ACC112 (cell line): Measurements from ENCODE around the gene RNF166.

Experiments
- H2AFZ ChIP-seq: fragments of 200-600 bp; sonication (generic); one replicate; pipeline ENCODE4 v1.6.0; 2017; ENCODE audit warnings: antibody characterized with exemption, low read length; ENCODE audit not compliant: unreplicated experiment
- H3K27ac ChIP-seq: fragments of 200-600 bp; sonication (generic); 2 replicates; pipeline ENCODE4 v1.5.1; 2014; ENCODE audit warnings: low read depth, mild to moderate bottlenecking, antibody characterized with exemption, low read length, moderate library complexity
- H3K27me3 ChIP-seq: fragments of 200-600 bp; sonication (generic); 2 replicates; pipeline ENCODE4 v1.6.1; 2014; ENCODE audit warnings: mild to moderate bottlenecking, antibody characterized with exemption, low read length, moderate library complexity, mixed read lengths; ENCODE audit not compliant: insufficient read depth
- H3K36me3 ChIP-seq: fragments of 200-600 bp; sonication (generic); 2 replicates; pipeline ENCODE4 v1.6.1; 2016; ENCODE audit warnings: mild to moderate bottlenecking, antibody characterized with exemption, low read length, moderate library complexity, mixed read lengths; ENCODE audit not compliant: insufficient read depth
- H3K4me1 ChIP-seq: fragments of 200-600 bp; sonication (generic); one replicate; pipeline ENCODE4 v1.6.1; 2016; ENCODE audit warnings: low read length, mixed read lengths; ENCODE audit not compliant: insufficient read depth, unreplicated experiment, control insufficient read depth
- H3K4me3 ChIP-seq: fragments of 200-600 bp; sonication (generic); 2 replicates; pipeline ENCODE4 v1.5.1; 2014; ENCODE audit warnings: mild to moderate bottlenecking, low read depth, low read length
- H3K79me2 ChIP-seq: fragments of 200-600 bp; sonication (generic); one replicate; pipeline ENCODE4 v1.6.0; 2016; ENCODE audit warnings: low read length; ENCODE audit not compliant: control insufficient read depth, unreplicated experiment, insufficient read depth

The RNF166 gene

GRCh38 chr16:88665570-88665969 lies 40.6 kb downstream of the RNF166 start:
- Histone ChIP-seq H3K27ac (no peak overlapping the region), H3K4me1 (peaks cover 4% of the 10 kb centered on the region), H3K4me3 (no peak overlapping the region), H2AFZ (no peak overlapping the region), H3K36me3 (no peaks in the 10 kb centered on the region), H3K79me2 (peaks cover 5% of the 10 kb centered on the region), H3K27me3 (no peaks in the 10 kb centered on the region)

DNA sequence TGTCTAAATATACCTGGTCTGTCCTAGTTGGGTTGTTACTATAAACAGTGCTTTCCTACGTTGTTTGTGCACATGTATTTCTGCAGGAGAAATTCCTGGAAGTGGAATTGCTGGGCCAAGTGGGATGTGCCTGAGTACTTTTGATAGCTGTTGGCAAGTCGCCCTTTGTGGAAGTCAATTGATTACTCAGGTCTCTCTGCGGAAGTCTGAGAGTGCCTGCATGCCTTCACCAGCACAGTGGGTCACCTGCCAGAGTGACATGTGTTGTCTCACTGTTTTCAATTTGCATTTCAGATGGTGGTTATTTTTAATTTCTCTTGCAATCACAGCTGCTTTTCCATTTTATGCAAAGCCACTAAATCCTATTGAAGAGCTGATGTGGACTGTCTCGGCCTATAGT lies 41.1 kb downstream of the RNF166 start:
- H3K4me1 ChIP-seq, result peaks cover 4% of the 10 kb centered on the region
- H3K27me3 ChIP-seq, result no peaks in the 10 kb centered on the region
- peaks cover 5% of the 10 kb centered on the region for H3K79me2 ChIP-seq
- H3K36me3 ChIP-seq, result no peaks in the 10 kb centered on the region
- no peak overlapping the region for H2AFZ ChIP-seq
- H3K4me3 ChIP-seq, result no peak overlapping the region
- no peak overlapping the region for H3K27ac ChIP-seq

DNA sequence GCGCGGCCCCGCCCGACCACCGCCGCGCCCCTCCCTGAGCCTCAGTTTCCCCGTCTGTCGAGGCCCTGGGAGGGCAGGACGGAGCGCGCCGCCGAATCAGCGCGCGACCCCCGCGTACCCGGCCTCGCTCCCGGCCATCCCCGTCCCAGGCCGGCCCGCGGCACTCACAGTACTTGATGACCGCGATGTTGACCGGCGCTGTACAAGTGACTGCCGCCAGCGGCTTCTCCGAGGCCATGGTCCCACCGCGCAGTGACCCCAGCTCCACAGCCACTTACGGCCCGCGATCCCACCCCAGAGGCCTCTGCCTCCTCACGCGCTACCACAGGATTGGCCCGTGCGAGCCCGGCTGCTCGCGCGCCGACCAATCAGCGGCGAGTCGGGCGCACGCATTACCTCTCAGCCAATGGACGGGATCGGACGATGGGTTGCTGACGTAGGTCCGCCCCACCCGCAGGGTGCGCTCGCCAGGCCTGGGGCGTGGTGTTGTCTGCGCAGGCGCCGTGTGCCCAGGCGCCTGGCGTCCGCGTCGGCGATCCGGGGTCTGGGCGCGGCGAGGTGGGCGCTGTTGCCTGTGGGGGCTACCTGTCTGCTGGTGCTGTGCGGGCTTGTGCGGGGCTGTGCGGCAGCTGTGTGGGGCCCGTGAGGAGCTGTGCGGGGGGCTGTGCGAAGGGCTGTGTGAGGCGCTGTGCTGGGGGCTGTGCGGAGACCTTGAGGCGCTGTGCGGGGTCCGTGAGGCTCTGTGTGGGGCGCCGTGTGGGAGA lies 43.2 kb downstream of the RNF166 start, which contains the start of gene MVD:
MVD (minus strand) TSS at position 249 of the 764 bp plus-strand sequence; CDS start at position 238, 11 bp downstream.
- Histone ChIP-seq H3K4me1 (peaks cover 4% of the 10 kb centered on the region), H3K27ac (peak within 1 kb of the TSS; percentile 19; the same call in 1 of the 2 replicates), H2AFZ (peak within 1 kb of the TSS; percentile 62), H3K36me3 (no peaks in the 10 kb centered on the region), H3K27me3 (no peaks in the 10 kb centered on the region), H3K79me2 (peaks cover 5% of the 10 kb centered on the region), H3K4me3 (peak within 1 kb of the TSS; percentile 81)

DNA sequence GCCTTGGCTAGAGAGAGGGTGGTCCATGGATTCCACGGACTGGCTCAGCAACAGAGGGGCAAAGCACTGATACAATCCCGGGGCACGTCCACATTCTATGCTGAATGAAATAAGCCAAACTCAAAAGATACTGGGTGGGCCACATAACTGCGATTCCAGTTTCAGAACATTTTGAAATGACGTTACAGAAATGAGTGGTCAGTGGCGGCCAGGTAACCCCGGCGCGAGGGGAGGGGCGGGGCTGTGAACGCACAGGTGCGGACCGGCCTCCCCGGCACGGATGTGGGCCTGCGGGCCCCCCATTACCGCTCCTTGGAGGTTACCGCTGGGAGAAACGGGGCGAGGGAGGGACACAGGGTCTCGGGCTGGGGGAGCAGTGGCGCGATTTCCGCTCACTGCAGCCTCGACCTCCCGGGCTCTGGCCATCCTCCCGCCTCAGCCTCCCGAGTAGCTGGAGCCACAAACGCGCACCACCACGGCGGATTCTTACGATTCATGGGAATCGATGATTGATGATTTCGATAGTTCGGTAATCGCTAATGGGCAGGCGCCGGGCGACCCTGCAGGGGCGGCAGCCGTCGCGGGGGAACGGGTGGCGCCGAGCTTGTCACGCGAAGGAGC lies 43.9 kb downstream of the RNF166 start:
- H3K27me3 ChIP-seq, result no peaks in the 10 kb centered on the region
- no peaks in the 10 kb centered on the region for H3K36me3 ChIP-seq
- peak overlapping the region; percentile 81 for H3K4me3 ChIP-seq
- no peak overlapping the region; the same call in 1 of the 2 replicates for H3K27ac ChIP-seq
- peak overlapping the region; percentile 62 for H2AFZ ChIP-seq
- H3K79me2 ChIP-seq, result peaks cover 5% of the 10 kb centered on the region
- H3K4me1 ChIP-seq, result peaks cover 4% of the 10 kb centered on the region

GRCh38 chr16:88661468-88661867 lies 44.7 kb downstream of the RNF166 start:
- Histone ChIP-seq H3K4me3 (no peak overlapping the region), H2AFZ (no peak overlapping the region), H3K27ac (no peak overlapping the region), H3K27me3 (no peaks in the 10 kb centered on the region), H3K79me2 (peaks cover 5% of the 10 kb centered on the region), H3K4me1 (peaks cover 4% of the 10 kb centered on the region), H3K36me3 (no peaks in the 10 kb centered on the region)

DNA sequence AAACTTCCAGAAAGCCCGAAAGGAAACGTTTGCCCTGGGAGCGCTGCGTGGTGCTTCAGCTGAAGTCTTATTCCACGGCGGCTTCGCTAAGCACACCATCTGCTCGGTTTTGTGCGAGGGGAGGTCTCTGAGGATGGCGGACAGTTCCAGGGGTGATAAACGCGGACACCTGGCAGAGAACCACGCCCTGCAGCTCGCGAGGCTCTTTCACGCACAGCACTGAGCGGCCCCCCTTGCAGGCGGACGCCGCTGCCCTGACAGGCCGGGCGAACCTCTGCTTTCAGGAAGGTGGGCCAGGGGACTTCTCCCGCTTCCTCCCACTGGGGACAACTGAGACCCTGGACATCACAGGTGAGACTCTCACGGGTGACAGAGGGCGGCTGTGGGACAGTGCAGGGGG lies 47.0 kb downstream of the RNF166 start:
- Histone ChIP-seq H3K27me3 (no peaks in the 10 kb centered on the region), H3K36me3 (no peaks in the 10 kb centered on the region), H3K79me2 (peaks cover 5% of the 10 kb centered on the region), H3K4me3 (no peak overlapping the region), H3K4me1 (peaks cover 4% of the 10 kb centered on the region), H3K27ac (no peak overlapping the region), H2AFZ (no peak overlapping the region)

DNA sequence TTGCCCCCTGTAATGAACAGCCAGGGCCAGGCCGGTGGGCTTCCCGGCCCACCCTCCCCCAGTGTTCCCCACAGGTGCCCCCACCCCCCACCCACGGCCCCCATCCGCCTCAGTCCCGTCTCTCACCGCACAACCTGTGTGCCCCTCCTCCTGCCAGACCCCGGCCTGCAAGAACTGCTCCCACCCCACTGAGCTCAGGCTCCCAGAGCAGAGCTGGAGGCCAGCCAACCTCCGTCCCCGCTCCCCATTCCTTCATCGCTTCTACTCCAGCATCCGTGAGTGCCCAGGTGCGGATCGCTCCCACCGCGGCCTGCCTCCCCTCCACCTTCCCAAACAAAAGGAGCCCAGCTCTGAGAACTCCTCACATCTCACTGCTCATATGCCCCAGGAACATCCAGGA lies 47.5 kb downstream of the RNF166 start:
- Histone ChIP-seq H3K79me2 (peaks cover 5% of the 10 kb centered on the region), H3K36me3 (no peaks in the 10 kb centered on the region), H3K27me3 (no peaks in the 10 kb centered on the region), H3K27ac (no peak overlapping the region), H2AFZ (no peak overlapping the region), H3K4me1 (peaks cover 4% of the 10 kb centered on the region), H3K4me3 (no peak overlapping the region)

GRCh38 chr16:88657371-88657770 lies 48.8 kb downstream of the RNF166 start:
- H3K79me2 ChIP-seq, result peaks cover 3% of the 10 kb centered on the region
- H3K4me1 ChIP-seq, result peaks cover 4% of the 10 kb centered on the region
- no peaks in the 10 kb centered on the region for H3K36me3 ChIP-seq
- no peaks in the 10 kb centered on the region for H3K27me3 ChIP-seq
- no peak overlapping the region for H3K27ac ChIP-seq
- H3K4me3 ChIP-seq, result no peak overlapping the region
- no peak overlapping the region for H2AFZ ChIP-seq

DNA sequence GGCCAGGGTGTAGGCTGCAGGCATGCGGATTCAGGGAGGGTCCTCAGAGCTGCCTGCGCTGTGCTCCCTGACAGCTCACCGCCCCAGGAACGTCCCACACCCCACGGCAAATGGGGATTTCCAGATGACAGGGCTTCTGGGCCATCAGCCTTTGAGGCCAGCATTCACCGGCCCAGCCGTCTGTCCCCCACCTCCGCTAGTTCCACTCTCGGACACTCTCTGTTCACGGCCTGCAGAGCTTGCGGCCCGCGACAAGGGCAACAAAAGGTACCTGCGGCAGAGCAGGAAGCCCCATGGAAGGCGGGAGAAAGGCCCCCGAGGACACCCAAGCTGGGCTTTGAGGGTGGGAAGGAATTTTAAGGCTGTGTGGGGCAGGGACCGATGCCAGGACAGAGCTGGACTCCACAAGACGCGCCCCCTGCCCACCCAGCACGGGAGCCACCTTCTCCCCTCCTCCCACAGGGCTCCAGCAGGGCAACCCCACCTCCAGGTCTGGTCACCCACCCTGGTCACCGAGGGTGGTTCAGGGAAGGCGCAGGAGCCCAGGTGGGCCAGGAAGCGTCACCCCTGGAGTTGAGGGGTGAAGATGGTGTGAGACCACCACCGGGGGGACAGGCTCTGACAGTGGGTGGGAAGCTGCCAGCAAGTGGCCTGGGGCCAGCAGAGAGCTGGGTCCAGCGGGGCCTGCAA lies 49.8 kb downstream of the RNF166 start:
- H3K27ac ChIP-seq, result no peak overlapping the region
- H3K79me2 ChIP-seq, result no peaks in the 10 kb centered on the region
- H2AFZ ChIP-seq, result no peak overlapping the region
- H3K36me3 ChIP-seq, result no peaks in the 10 kb centered on the region
- no peak overlapping the region for H3K4me3 ChIP-seq
- H3K4me1 ChIP-seq, result peaks cover 2% of the 10 kb centered on the region
- H3K27me3 ChIP-seq, result no peaks in the 10 kb centered on the region

DNA sequence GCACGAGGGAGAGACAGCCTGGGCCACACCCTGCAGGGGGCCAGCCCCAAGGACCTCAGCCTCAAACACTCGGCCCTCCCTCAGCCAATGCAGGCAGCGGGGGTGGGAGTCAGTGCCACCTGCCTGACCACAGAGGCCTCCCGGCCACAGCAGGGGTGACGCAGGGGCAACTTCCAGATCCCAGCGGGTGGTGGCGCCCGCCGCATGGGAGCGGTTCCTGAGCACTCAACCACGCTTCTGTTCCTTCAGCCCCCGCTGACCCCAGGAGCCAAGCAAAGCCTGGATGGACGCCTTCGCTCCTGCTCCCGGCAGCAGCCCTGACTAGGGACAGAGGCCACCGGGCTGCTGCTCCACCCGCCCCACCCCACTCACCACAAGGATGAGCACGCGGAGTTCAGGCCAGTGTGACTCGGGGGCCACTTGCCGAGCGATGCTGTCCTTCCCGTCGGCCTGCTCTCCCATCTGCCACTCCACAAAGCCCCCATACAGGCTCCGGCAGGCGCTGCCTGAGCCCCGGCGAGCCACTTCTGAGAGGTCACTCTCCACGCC lies 50.4 kb downstream of the RNF166 start:
- H3K4me3 ChIP-seq, result no peak overlapping the region
- no peaks in the 10 kb centered on the region for H3K79me2 ChIP-seq
- H2AFZ ChIP-seq, result no peak overlapping the region
- no peaks in the 10 kb centered on the region for H3K36me3 ChIP-seq
- H3K27ac ChIP-seq, result no peak overlapping the region
- H3K27me3 ChIP-seq, result no peaks in the 10 kb centered on the region
- H3K4me1 ChIP-seq, result peaks cover 6% of the 10 kb centered on the region
